ENCODE results near the gene NAT14.

Gene NAT14

GRCh38 chr19:55481794-55482155 lies 3.2 kb upstream of the NAT14 start:
- 84 to 96% methylated on average over 12 to 22 of the region's 40 CpGs for WGBS, 2 experiments (ENCODE audit: insufficient coverage in 2 of 2)
- H3K4me1 ChIP-seq (ENCODE audit: control insufficient read depth, insufficient read depth, low read length, poor library complexity, severe bottlenecking) = peaks cover 27% of the 10 kb centered on the region
- H3K9me3 ChIP-seq (ENCODE audit: control insufficient read depth, low read length) = no peaks in the 10 kb centered on the region
- H3K27ac ChIP-seq (ENCODE audit: low read depth, low read length, severe bottlenecking) = no peak overlapping the region
- H3K4me3 ChIP-seq (ENCODE audit: extremely low read depth, insufficient read depth, low read length, poor library complexity, severe bottlenecking) = no peak overlapping the region
- peaks cover 16% of the 10 kb centered on the region for H3K36me3 ChIP-seq (ENCODE audit: control insufficient read depth, insufficient read depth, low read length)

DNA sequence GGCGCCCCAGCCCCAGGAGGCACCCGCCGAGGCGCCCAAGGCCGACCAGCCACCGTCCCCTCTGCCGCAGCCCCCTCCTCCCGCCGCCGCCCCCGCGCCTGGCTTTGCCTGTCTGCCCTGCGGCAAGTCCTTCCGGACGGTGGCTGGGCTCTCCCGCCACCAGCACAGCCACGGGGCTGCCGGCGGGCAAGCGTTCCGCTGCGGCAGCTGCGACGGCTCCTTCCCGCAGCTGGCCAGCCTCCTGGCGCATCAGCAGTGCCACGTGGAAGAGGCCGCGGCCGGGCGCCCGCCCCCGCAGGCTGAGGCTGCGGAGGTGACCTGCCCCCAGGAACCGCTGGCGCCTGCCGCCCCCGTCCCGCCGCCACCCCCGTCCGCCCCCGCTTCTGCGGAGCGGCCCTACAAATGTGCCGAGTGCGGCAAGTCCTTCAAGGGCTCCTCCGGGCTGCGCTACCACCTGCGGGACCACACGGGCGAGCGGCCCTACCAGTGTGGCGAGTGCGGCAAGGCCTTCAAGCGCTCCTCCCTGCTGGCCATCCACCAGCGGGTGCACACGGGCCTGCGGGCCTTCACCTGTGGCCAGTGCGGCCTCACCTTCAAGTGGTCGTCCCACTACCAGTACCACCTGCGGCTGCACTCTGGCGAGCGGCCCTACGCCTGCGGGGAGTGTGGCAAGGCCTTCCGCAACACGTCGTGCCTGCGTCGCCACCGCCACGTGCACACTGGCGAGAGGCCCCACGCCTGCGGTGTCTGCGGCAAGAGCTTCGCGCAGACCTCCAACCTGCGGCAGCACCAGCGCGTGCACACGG lies 2.6 kb upstream of the NAT14 start:
- Histone ChIP-seq H3K27ac (ENCODE audit: low read depth, low read length, severe bottlenecking) (no peak overlapping the region), H3K36me3 (ENCODE audit: control insufficient read depth, insufficient read depth, low read length) (peaks cover 16% of the 10 kb centered on the region), H3K4me3 (ENCODE audit: extremely low read depth, insufficient read depth, low read length, poor library complexity, severe bottlenecking) (no peak overlapping the region), H3K4me1 (ENCODE audit: control insufficient read depth, insufficient read depth, low read length, poor library complexity, severe bottlenecking) (peaks cover 31% of the 10 kb centered on the region), H3K9me3 (ENCODE audit: control insufficient read depth, low read length) (no peaks in the 10 kb centered on the region)
- WGBS, 2 experiments (ENCODE audit: insufficient coverage in 2 of 2) = 95 to 97% methylated on average over 58 to 80 of the region's 83 CpGs

- 97% methylated on average over 40 to 42 of the region's 47 CpGs for WGBS, 2 experiments (ENCODE audit: insufficient coverage in 2 of 2)
- Histone ChIP-seq H3K4me1 (ENCODE audit: control insufficient read depth, insufficient read depth, low read length, poor library complexity, severe bottlenecking) (peaks cover 34% of the 10 kb centered on the region), H3K4me3 (ENCODE audit: extremely low read depth, insufficient read depth, low read length, poor library complexity, severe bottlenecking) (no peak overlapping the region)
These were observed 1.9 kb upstream of the NAT14 start for GRCh38 chr19:55482967-55483705.

GRCh38 chr19:55483706-55484592 lies 1.0 kb upstream of the NAT14 start:
- peaks cover 16% of the 10 kb centered on the region for H3K36me3 ChIP-seq (ENCODE audit: control insufficient read depth, insufficient read depth, low read length)
- WGBS, 2 experiments (ENCODE audit: insufficient coverage in 2 of 2) = 86 to 89% methylated on average over 42 to 43 of the region's 46 CpGs
- H3K9me3 ChIP-seq (ENCODE audit: control insufficient read depth, low read length) = no peaks in the 10 kb centered on the region
- H3K4me3 ChIP-seq (ENCODE audit: extremely low read depth, insufficient read depth, low read length, poor library complexity, severe bottlenecking) = peak overlapping the region; percentile 79
- peaks cover 39% of the 10 kb centered on the region for H3K4me1 ChIP-seq (ENCODE audit: control insufficient read depth, insufficient read depth, low read length, poor library complexity, severe bottlenecking)
- H3K27ac ChIP-seq (ENCODE audit: low read depth, low read length, severe bottlenecking) = peak overlapping the region; percentile 78

More at GRCh38 chr19:55482967-55483705, 1.9 kb upstream of the NAT14 start:
- Histone ChIP-seq H3K27ac (ENCODE audit: low read depth, low read length, severe bottlenecking) (no peak overlapping the region), H3K36me3 (ENCODE audit: control insufficient read depth, insufficient read depth, low read length) (peaks cover 16% of the 10 kb centered on the region), H3K9me3 (ENCODE audit: control insufficient read depth, low read length) (no peaks in the 10 kb centered on the region)

GRCh38 chr19:55485439-55486011 lies 537 bp downstream of the NAT14 start:
- H3K36me3 ChIP-seq (ENCODE audit: control insufficient read depth, insufficient read depth, low read length) = peaks cover 16% of the 10 kb centered on the region
- H3K9me3 ChIP-seq (ENCODE audit: control insufficient read depth, low read length) = no peaks in the 10 kb centered on the region
- peak overlapping the region; percentile 78 for H3K27ac ChIP-seq (ENCODE audit: low read depth, low read length, severe bottlenecking)
- WGBS, 2 experiments (ENCODE audit: insufficient coverage in 2 of 2) = 16 to 19% methylated on average over 10 to 15 of the region's 18 CpGs
- peak overlapping the region; percentile 79 for H3K4me3 ChIP-seq (ENCODE audit: extremely low read depth, insufficient read depth, low read length, poor library complexity, severe bottlenecking)
- peaks cover 46% of the 10 kb centered on the region for H3K4me1 ChIP-seq (ENCODE audit: control insufficient read depth, insufficient read depth, low read length, poor library complexity, severe bottlenecking)

- WGBS, 2 experiments (ENCODE audit: insufficient coverage in 2 of 2) = 63 to 70% methylated on average over 44 to 47 of the region's 53 CpGs
- Histone ChIP-seq H3K27ac (ENCODE audit: low read depth, low read length, severe bottlenecking) (peak overlapping the region; percentile 97), H3K4me1 (ENCODE audit: control insufficient read depth, insufficient read depth, low read length, poor library complexity, severe bottlenecking) (peaks cover 46% of the 10 kb centered on the region), H3K4me3 (ENCODE audit: extremely low read depth, insufficient read depth, low read length, poor library complexity, severe bottlenecking) (peak overlapping the region; percentile 79), H3K36me3 (ENCODE audit: control insufficient read depth, insufficient read depth, low read length) (peaks cover 13% of the 10 kb centered on the region), H3K9me3 (ENCODE audit: control insufficient read depth, low read length) (no peaks in the 10 kb centered on the region)
These were observed 1.3 kb downstream of the NAT14 start for GRCh38 chr19:55486043-55486970.

- Histone ChIP-seq H3K9me3 (ENCODE audit: control insufficient read depth, low read length) (no peaks in the 10 kb centered on the region), H3K4me1 (ENCODE audit: control insufficient read depth, insufficient read depth, low read length, poor library complexity, severe bottlenecking) (peaks cover 46% of the 10 kb centered on the region), H3K36me3 (ENCODE audit: control insufficient read depth, insufficient read depth, low read length) (peaks cover 10% of the 10 kb centered on the region), H3K27ac (ENCODE audit: low read depth, low read length, severe bottlenecking) (peak overlapping the region; percentile 97), H3K4me3 (ENCODE audit: extremely low read depth, insufficient read depth, low read length, poor library complexity, severe bottlenecking) (peak overlapping the region; percentile 16)
- WGBS, 2 experiments (ENCODE audit: insufficient coverage in 2 of 2) = 17 to 22% methylated on average over 13 to 18 of the region's 27 CpGs
These were observed 2.3 kb downstream of the NAT14 start for GRCh38 chr19:55486971-55487923.

DNA sequence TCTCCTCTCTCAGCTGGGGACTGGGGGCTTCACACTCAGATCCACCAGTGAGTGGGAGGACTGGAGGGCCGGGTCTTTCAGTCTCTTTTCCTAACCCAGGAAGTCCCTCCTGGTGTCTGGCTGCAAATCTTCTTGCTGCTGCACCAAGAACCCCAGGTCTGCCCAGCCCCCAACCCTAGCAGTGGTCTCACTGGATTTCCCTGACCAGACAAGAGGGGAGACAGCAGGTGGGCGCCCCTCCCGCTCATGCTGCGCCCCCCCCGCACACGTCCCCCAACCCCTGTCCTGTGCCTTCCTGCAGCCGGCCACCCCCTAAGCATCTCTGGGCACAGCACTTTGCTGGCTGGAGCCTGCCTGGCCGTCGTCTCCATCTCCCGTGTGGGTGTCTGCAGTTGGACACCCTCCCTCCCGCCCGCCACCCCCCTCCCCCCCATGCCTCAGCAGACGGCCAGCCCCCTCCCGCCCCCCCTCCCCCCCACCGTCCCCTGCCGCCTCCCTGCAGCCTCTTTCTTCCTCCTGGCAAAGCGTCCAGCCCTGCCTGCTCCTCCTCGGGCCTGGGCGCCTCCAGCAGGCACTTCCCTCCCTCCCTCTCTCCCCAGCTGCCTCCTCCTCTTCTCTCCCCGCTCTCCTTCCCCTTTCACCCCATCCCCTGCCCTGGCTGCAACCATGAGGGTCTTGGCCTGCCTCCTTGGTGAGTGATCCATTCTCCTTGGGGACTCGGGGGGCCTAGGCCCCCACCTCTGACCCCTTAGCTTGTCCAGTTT lies 3.1 kb downstream of the NAT14 start, which contains the start of gene SSC5D:
Gene SSC5D, plus strand, starts transcription at position 513 of the 764 bp plus-strand sequence. Its CDS starts 154 bp downstream, at position 667.
- Histone ChIP-seq H3K36me3 (ENCODE audit: control insufficient read depth, insufficient read depth, low read length) (peaks cover 4% of the 10 kb centered on the region), H3K27ac (ENCODE audit: low read depth, low read length, severe bottlenecking) (peak within 1 kb of the TSS; percentile 97), H3K4me3 (ENCODE audit: extremely low read depth, insufficient read depth, low read length, poor library complexity, severe bottlenecking) (peak within 1 kb of the TSS; percentile 18), H3K9me3 (ENCODE audit: control insufficient read depth, low read length) (no peaks in the 10 kb centered on the region), H3K4me1 (ENCODE audit: control insufficient read depth, insufficient read depth, low read length, poor library complexity, severe bottlenecking) (peaks cover 46% of the 10 kb centered on the region)
- 14 to 18% methylated on average over 5 to 7 of the region's 21 CpGs for WGBS, 2 experiments (ENCODE audit: insufficient coverage in 2 of 2)

Measured in mesodermal cell (in vitro differentiated cells).